ENCODE results near the gene NOX5.
"Not testable (repeated sequence)": the region's sequence is repeated elsewhere in the genome, so short reads cannot be mapped to it uniquely, and the experiment has no call there.

The NOX5 gene

GRCh38 chr15:69014454-69014853 lies at the start of gene NOX5:
Gene NOX5 (plus strand): TSS chr15:69014695. CDS start chr15:69014736, 41 bp downstream.
- H3K27me3 ChIP-seq (ENCODE audit: low read depth, low read length): no peaks in the 10 kb centered on the region
- no peaks in the 10 kb centered on the region for H3K36me3 ChIP-seq (ENCODE audit: control insufficient read depth in 1 of 2, insufficient read depth in 2 of 2, low read length in 2 of 2)
- no peak within 1 kb of the TSS for H3K27ac ChIP-seq (ENCODE audit: low read length)
- no peak within 1 kb of the TSS for H3K4me3 ChIP-seq (ENCODE audit: low read depth in 1 of 2, low read length in 2 of 2)
- H3K9me3 ChIP-seq (ENCODE audit: control insufficient read depth in 1 of 2, low read length in 2 of 2): no peaks in the 10 kb centered on the region
- H3K4me1 ChIP-seq (ENCODE audit: control insufficient read depth in 1 of 2, insufficient read depth in 2 of 2, low read length in 2 of 2): no peaks in the 10 kb centered on the region

- Histone ChIP-seq H3K4me1 (ENCODE audit: control insufficient read depth in 1 of 2, insufficient read depth in 2 of 2, low read length in 2 of 2) (no peaks in the 10 kb centered on the region), H3K27ac (ENCODE audit: low read length) (no peak overlapping the region), H3K36me3 (ENCODE audit: control insufficient read depth in 1 of 2, insufficient read depth in 2 of 2, low read length in 2 of 2) (no peaks in the 10 kb centered on the region), H3K4me3 (ENCODE audit: low read depth in 1 of 2, low read length in 2 of 2) (no peak overlapping the region), H3K27me3 (ENCODE audit: low read depth, low read length) (no peaks in the 10 kb centered on the region), H3K9me3 (ENCODE audit: control insufficient read depth in 1 of 2, low read length in 2 of 2) (peaks cover 6 to 23% of the 10 kb centered on the region in 2 donors)
Observed at GRCh38 chr15:68966996-68967395, 47.5 kb upstream of the NOX5 start.

- H3K27ac ChIP-seq (ENCODE audit: low read length): no peak overlapping the region
- no peak overlapping the region for H3K4me3 ChIP-seq (ENCODE audit: low read depth in 1 of 2, low read length in 2 of 2)
- H3K36me3 ChIP-seq (ENCODE audit: control insufficient read depth in 1 of 2, insufficient read depth in 2 of 2, low read length in 2 of 2): no peaks in the 10 kb centered on the region
- H3K9me3 ChIP-seq (ENCODE audit: control insufficient read depth in 1 of 2, low read length in 2 of 2): peaks cover 6 to 23% of the 10 kb centered on the region in 2 donors
- no peaks in the 10 kb centered on the region for H3K27me3 ChIP-seq (ENCODE audit: low read depth, low read length)
- peaks cover 0 to 4% of the 10 kb centered on the region in 2 donors for H3K4me1 ChIP-seq (ENCODE audit: control insufficient read depth in 1 of 2, insufficient read depth in 2 of 2, low read length in 2 of 2)
Observed at GRCh38 chr15:68967948-68968347, 46.5 kb upstream of the NOX5 start.

- H3K27me3 ChIP-seq (ENCODE audit: low read depth, low read length): no peaks in the 10 kb centered on the region
- H3K9me3 ChIP-seq (ENCODE audit: control insufficient read depth in 1 of 2, low read length in 2 of 2): peaks cover 6 to 23% of the 10 kb centered on the region in 2 donors
- H3K27ac ChIP-seq (ENCODE audit: low read length): no peak overlapping the region
- no peak overlapping the region for H3K4me3 ChIP-seq (ENCODE audit: low read depth in 1 of 2, low read length in 2 of 2)
- H3K4me1 ChIP-seq (ENCODE audit: control insufficient read depth in 1 of 2, insufficient read depth in 2 of 2, low read length in 2 of 2): peaks cover 0 to 6% of the 10 kb centered on the region in 2 donors
- no peaks in the 10 kb centered on the region for H3K36me3 ChIP-seq (ENCODE audit: control insufficient read depth in 1 of 2, insufficient read depth in 2 of 2, low read length in 2 of 2)
Observed at GRCh38 chr15:68969298-68969697, 45.2 kb upstream of the NOX5 start.

GRCh38 chr15:68972201-68973065 lies 42.1 kb upstream of the NOX5 start:
- peaks cover 6 to 23% of the 10 kb centered on the region in 2 donors for H3K9me3 ChIP-seq (ENCODE audit: control insufficient read depth in 1 of 2, low read length in 2 of 2)
- H3K4me1 ChIP-seq (ENCODE audit: control insufficient read depth in 1 of 2, insufficient read depth in 2 of 2, low read length in 2 of 2): peaks cover 0 to 6% of the 10 kb centered on the region in 2 donors
- no peaks in the 10 kb centered on the region for H3K36me3 ChIP-seq (ENCODE audit: control insufficient read depth in 1 of 2, insufficient read depth in 2 of 2, low read length in 2 of 2)
- H3K27me3 ChIP-seq (ENCODE audit: low read depth, low read length): no peaks in the 10 kb centered on the region
- no peak overlapping the region for H3K4me3 ChIP-seq (ENCODE audit: low read depth in 1 of 2, low read length in 2 of 2)
- no peak overlapping the region for H3K27ac ChIP-seq (ENCODE audit: low read length)

GRCh38 chr15:68975651-68976160 lies 38.8 kb upstream of the NOX5 start:
- H3K36me3 ChIP-seq (ENCODE audit: control insufficient read depth in 1 of 2, insufficient read depth in 2 of 2, low read length in 2 of 2); H3K27ac ChIP-seq (ENCODE audit: low read length); H3K4me1 ChIP-seq (ENCODE audit: control insufficient read depth in 1 of 2, insufficient read depth in 2 of 2, low read length in 2 of 2); H3K4me3 ChIP-seq (ENCODE audit: low read depth in 1 of 2, low read length in 2 of 2); H3K9me3 ChIP-seq (ENCODE audit: control insufficient read depth in 1 of 2, low read length in 2 of 2); H3K27me3 ChIP-seq (ENCODE audit: low read depth, low read length): not testable (repeated sequence)

GRCh38 chr15:68977426-68977825 lies 37.1 kb upstream of the NOX5 start:
- H3K4me3 ChIP-seq (ENCODE audit: low read depth in 1 of 2, low read length in 2 of 2); H3K36me3 ChIP-seq (ENCODE audit: control insufficient read depth in 1 of 2, insufficient read depth in 2 of 2, low read length in 2 of 2); H3K9me3 ChIP-seq (ENCODE audit: control insufficient read depth in 1 of 2, low read length in 2 of 2); H3K4me1 ChIP-seq (ENCODE audit: control insufficient read depth in 1 of 2, insufficient read depth in 2 of 2, low read length in 2 of 2); H3K27ac ChIP-seq (ENCODE audit: low read length); H3K27me3 ChIP-seq (ENCODE audit: low read depth, low read length): not testable (repeated sequence)

GRCh38 chr15:68979006-68979405 lies 35.5 kb upstream of the NOX5 start:
- H3K4me1 ChIP-seq (ENCODE audit: control insufficient read depth in 1 of 2, insufficient read depth in 2 of 2, low read length in 2 of 2): no peaks in the 10 kb centered on the region

GRCh38 chr15:68979816-68980215 lies 34.7 kb upstream of the NOX5 start:
- Histone ChIP-seq H3K27me3 (ENCODE audit: low read depth, low read length) (no peaks in the 10 kb centered on the region), H3K4me1 (ENCODE audit: control insufficient read depth in 1 of 2, insufficient read depth in 2 of 2, low read length in 2 of 2) (no peaks in the 10 kb centered on the region)

More at GRCh38 chr15:68979006-68979405, 35.5 kb upstream of the NOX5 start:
- no peaks in the 10 kb centered on the region for H3K36me3 ChIP-seq (ENCODE audit: control insufficient read depth in 1 of 2, insufficient read depth in 2 of 2, low read length in 2 of 2)
- no peak overlapping the region for H3K27ac ChIP-seq (ENCODE audit: low read length)
- H3K4me3 ChIP-seq (ENCODE audit: low read depth in 1 of 2, low read length in 2 of 2): no peak overlapping the region
- no peaks in the 10 kb centered on the region for H3K9me3 ChIP-seq (ENCODE audit: control insufficient read depth in 1 of 2, low read length in 2 of 2)
- H3K27me3 ChIP-seq (ENCODE audit: low read depth, low read length): no peaks in the 10 kb centered on the region

GRCh38 chr15:68980786-68981185 lies 33.7 kb upstream of the NOX5 start:
- Histone ChIP-seq H3K4me1 (ENCODE audit: control insufficient read depth in 1 of 2, insufficient read depth in 2 of 2, low read length in 2 of 2) (no peaks in the 10 kb centered on the region), H3K4me3 (ENCODE audit: low read depth in 1 of 2, low read length in 2 of 2) (no peak overlapping the region), H3K27ac (ENCODE audit: low read length) (no peak overlapping the region), H3K27me3 (ENCODE audit: low read depth, low read length) (no peaks in the 10 kb centered on the region), H3K9me3 (ENCODE audit: control insufficient read depth in 1 of 2, low read length in 2 of 2) (no peaks in the 10 kb centered on the region), H3K36me3 (ENCODE audit: control insufficient read depth in 1 of 2, insufficient read depth in 2 of 2, low read length in 2 of 2) (no peaks in the 10 kb centered on the region)

More at GRCh38 chr15:68979816-68980215, 34.7 kb upstream of the NOX5 start:
- Histone ChIP-seq H3K27ac (ENCODE audit: low read length) (no peak overlapping the region), H3K4me3 (ENCODE audit: low read depth in 1 of 2, low read length in 2 of 2) (no peak overlapping the region), H3K36me3 (ENCODE audit: control insufficient read depth in 1 of 2, insufficient read depth in 2 of 2, low read length in 2 of 2) (no peaks in the 10 kb centered on the region), H3K9me3 (ENCODE audit: control insufficient read depth in 1 of 2, low read length in 2 of 2) (no peaks in the 10 kb centered on the region)

- H3K27me3 ChIP-seq (ENCODE audit: low read depth, low read length): no peaks in the 10 kb centered on the region
- H3K4me3 ChIP-seq (ENCODE audit: low read depth in 1 of 2, low read length in 2 of 2): no peak overlapping the region
- H3K4me1 ChIP-seq (ENCODE audit: control insufficient read depth in 1 of 2, insufficient read depth in 2 of 2, low read length in 2 of 2): no peaks in the 10 kb centered on the region
- no peak overlapping the region for H3K27ac ChIP-seq (ENCODE audit: low read length)
- H3K36me3 ChIP-seq (ENCODE audit: control insufficient read depth in 1 of 2, insufficient read depth in 2 of 2, low read length in 2 of 2): no peaks in the 10 kb centered on the region
- H3K9me3 ChIP-seq (ENCODE audit: control insufficient read depth in 1 of 2, low read length in 2 of 2): no peaks in the 10 kb centered on the region
Observed at GRCh38 chr15:68981941-68982340, 32.6 kb upstream of the NOX5 start.
